ENCODE measurements around the gene KANSL1. TPM values are rescaled to one million over a fixed set of nuclear protein-coding genes. Genes with fewer than 3 reads are reported as not detected.

KANSL1 gene
- polyA plus RNA-seq, 5 donors, result 61.6 to 128 (median 72.8) TPM

DNA sequence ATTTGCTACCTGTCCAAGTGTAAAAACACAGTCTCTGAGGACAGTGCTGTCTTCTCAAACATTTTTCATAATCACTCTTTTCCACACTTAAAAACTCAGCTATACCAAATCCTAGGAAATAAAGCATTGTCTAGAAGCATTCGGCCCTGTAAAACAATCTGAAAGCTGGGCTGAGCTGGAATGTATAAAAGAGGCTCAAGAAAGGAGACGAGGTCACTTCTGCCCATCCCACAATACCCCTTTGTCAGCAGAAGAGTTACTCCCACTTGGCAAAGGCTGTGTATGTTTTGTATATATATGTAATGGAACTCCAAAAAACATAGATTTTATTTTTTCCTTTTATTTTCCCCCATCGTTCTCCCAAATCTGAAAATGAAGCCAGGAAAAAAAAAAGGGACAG is 150.3 kb downstream of the KANSL1 start:
- DNase-seq, result no peak

DNA sequence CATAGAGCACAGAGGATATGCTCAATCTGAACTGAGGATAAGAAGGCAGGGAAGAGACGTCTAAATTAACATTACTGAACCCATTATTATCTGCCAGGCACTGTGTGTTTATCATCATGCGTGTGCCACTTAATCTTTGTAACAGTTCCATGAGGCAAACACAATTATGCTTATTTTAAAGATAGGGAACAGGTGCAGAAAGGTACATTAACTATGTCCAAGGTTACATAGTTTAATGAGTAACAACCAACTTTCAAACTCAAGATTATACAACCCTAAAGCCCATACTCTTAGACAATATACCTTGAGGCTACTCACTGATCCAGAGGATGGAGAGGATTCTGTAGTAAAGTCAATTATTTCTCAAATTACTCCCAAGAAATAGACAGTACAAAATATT is 151.0 kb downstream of the KANSL1 start:
- no peak for DNase-seq

DNA sequence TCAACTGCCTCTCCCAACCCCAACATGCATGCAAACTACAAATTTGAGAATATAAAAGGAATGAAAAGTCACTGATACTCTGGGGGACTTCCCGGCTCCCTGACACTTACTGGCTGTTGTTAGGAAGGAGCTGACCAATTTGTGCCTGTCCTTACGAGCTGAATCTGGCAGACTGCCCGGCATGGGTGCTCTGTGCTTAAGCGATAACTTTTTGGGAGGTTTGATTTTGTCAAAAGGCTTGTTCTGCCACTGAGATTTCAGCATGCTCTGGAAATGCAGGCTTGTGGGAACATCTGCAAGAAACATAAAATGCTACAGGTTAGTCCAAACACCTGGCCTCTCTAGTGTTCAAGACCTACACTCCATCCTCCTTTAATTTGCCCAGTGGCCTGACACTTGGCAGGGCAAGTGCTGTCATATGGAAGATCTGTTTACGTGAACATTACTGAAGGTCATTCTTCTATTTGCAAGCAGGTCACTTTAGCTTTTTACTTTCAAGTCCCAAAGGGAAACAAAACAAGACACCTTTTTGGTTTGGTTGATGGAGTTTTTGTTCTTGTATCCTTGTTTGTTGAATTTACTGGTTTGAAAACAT is 153.5 kb downstream of the KANSL1 start:
- DNase-seq, result no peak

DNA sequence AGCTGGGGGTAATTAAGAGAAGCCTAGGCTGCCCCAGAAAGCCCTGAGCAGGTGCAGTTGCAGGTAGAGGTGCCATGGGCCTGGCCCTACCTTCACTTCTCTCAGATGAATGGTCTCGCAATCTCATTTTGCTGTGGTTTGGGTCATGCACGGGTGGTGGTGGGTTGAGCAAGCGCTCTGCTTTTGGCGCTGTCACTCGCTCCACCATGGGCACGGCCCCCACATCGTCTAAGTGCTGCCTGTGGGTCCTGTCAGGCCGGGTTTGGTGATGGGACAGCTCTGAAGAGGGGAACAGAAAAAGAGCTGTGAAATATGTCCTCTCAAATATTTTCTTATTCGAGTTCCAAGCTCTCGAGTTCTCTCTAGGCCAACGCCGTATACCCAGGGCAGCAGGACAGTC is 154.3 kb downstream of the KANSL1 start:
- no peak for DNase-seq

DNA sequence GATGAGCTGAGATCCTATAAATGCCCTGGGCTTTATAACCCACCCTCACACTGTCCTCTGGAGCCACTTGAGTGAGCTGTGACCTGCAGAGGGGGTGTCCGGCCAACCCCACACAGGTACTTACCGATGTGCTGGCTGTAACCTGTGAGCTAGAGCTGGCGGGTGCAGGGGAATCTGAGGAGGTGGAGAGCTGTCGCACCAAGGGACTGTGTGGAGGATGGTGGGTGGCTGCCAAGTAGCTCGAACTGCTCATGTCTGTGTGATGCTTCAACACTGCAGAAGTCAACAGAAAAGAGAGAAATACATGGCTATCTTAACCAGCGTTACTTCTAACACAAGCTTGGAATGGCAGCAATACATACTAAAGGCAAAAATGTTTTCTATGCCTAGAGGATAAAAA is 154.8 kb downstream of the KANSL1 start:
- DNase-seq, result no peak

DNA sequence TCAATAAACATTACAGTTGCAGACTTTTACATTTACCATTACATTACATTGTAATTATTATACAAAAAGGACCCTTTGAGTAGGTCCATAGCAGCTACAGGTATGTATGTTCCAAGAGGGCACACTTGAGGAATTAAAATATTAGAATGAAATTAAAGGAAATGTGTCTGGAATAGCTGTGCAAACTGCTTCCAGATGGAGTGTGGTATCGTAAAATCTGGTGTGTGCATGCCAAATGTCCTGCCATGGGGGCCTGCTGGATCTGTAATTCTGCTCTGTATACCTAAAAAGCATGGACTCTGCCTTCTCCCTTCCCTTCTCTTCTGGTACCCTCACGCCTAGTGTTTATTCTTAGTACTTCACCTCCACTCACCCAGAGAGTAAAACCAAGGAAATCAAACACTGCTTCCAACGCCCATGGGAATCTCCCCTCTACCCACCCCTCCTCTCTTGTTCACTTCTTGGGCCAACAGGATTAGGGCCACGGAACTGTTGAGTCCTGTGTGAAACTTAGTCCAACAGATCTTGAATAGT is 155.4 kb downstream of the KANSL1 start:
- DNase-seq, result no peak

DNA sequence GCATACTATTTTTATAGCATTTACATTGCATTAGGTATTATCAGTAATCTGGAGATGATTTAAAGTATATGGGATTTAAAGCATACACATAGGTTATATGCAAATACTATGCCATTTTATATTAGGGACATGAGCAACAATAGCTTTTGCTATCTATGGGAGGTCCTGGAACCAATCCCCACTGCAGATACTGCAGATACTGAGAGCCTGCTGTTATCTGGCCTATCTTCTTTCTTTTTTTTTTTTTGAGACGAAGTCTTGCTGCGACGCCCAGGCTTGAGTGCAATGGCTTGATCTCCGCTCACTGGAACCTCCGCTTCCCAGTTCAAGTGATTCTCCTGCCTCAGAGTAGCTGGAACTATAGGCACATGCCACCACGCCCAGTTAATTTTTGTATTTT is 156.7 kb downstream of the KANSL1 start:
- no peak for DNase-seq

DNA sequence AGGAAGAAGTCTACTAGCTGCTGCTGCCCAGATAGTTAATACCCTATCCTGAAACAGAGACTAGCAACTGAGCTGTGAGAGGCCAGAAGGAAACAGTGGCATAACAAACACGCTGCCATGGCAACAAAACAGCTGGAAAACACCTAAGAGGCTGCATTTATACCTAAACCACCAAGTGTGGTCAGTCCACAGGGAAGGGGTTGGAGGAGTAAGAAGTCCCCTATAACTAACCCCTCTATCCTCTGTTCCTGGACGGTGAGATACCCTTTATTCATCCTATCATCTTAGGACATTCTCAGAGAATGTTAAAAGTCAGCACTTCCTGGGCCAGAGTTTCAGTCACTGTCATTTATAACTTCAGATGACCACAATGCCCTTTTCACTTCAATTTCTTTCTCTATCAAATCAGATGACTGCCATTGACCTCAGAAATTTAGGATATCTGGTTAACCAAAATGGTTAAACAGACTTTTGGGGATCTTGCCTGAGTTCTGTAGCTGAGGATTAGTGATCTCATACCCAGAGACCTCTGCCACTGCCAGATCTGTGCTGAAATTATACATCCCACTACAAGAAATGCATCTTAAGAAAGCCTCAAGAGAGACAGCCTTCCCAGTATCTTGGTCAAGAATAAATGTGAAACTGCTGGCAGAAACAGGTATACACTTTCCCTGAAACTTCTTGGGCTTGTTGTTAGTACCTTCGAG is 158.0 kb downstream of the KANSL1 start:
- DNase-seq, result no peak

DNA sequence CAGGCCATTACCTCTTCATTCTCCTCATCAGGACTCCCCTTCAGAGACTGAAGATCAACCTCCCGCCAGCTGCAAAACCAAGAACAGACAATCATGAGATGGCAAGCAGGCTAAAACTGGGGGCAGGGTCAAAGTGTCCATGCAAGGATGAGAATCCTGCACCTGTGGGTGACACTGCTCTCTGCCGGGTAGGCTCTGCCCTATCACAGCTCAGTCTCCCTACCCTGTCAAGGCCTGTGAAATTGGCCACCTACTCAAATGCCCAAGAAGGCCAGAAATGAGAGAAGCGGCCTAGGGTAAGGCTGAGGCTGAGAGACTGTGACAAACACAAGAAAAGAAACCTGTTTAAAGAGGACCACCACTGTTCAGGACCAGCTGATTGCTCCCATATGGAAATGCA is 159.8 kb downstream of the KANSL1 start:
- no peak for DNase-seq

DNA sequence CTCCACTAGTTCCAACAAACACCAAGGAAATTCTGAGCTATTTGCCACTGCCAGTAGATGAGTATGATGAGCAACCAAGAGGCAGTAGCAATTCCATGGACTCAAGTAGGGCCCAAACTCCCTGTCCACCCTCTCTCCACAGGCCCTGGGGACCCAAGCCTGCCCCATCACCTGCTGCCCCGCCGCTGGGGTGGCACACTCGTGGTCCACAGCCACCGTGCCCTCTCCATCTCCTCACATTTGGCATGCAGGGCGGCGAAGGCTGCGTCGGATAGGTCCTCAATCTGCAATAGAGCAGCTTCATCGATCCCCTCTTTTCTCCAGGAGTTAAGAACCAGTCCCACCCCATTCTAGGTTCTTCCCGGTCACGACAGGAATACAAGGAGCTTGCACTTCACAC is 160.3 kb downstream of the KANSL1 start:
- no peak for DNase-seq

DNA sequence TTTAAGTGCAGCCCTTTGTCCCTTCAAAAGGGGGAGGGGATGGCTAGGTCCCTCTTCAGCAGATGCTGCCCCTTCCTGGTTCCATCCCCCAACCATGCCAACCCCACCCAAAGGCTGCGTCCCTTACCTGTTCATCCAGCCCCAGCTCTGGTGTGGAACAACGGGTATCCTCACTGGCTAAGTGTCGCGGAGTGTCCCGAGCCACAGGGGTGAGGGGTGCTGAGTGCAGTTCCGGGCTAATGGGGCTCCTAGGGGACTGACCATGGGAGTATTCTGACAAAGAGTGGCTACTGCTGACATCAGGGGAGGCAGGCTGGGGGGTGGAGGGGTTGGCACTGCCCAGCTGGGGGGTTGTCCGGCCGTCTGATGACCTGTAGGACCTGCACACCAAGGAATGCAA is 161.3 kb downstream of the KANSL1 start:
- DNase-seq, result no peak

DNA sequence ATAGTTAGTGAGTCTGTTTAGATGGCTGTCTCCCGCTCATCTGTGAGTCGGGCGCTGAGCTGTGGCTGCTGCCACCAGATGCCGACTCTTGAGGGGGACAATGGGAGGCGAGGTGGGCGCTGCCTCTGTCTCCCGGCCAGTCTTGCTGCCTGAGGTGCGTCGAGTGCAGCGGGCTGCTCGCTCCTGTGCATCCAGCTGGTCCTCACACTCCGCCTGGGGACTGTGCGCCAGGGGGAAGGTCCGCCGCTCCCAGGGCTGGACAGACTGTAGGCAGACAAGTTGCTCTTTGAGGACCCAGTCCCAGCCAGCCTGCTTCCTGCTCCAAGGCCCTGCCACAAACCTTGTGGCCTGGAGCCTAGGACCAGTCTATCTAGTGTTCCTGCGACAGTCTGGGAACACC is 161.8 kb downstream of the KANSL1 start:
- DNase-seq, result no peak

DNA sequence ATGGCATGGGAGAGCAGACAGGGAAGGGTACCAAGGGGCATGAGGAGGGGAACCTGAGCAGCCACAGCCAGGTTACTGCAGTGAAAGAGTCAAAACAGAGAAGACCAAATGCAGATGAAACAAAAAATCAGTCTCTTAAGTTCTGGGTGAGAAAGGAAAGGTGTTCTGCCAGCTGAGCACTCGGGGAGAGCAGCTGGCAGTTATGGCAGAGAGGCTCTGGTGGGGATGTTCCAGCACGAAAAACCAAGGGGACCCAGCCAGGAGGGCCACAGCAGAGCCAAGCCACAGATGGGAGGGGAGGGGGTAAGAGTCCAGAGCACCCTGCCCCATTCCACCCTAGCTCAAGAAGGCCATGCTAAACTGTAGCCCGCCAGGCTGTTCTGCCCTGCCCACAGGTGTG is 162.5 kb downstream of the KANSL1 start:
- DNase-seq, result no peak

DNA sequence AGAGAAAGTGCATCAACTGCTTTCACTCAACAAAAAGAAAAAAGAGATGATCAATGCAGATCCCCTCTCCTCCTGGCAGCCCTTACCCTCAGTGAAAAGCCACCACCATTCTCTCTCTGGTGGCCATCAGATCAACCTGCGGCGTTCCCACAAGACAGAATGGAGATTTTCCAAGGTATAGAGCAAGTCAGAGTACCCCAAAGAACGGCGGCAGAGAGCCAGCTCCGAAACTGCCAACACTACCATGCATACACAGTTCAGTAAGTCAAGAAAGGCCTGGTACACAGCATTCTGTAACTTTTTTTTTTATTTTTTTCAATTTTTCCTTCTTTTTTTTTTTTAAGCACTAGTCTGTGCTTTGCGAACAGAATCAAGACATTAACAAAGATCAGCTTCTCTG is 163.6 kb downstream of the KANSL1 start:
- no peak for DNase-seq

DNA sequence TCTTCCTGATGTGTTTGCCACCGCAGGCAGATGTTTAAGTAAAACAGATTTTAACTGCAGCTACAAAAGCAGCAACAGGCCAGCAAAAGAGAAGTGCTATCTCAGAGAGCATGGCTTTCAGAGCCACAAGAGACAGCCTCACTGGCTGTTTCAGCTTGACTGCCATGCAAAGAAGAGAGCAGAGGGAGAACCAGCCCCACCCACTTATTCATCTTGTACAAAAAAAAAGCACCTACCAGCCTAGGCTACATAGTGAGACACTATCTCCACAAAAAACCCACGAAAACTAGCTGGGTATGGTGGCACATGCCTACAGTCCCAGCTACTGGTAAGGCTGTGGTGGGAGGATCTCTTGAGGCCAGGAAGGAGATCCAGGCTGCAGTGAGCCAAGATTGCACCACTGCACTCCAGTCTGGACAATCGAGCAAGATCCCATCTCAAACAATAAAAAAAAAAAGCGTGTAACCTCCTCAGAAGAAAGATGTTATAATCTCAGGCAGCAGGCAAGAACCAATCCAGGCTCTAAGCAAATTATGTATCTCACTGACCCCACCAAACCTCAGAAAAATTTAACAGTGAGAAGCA is 164.2 kb downstream of the KANSL1 start:
- no peak for DNase-seq

DNA sequence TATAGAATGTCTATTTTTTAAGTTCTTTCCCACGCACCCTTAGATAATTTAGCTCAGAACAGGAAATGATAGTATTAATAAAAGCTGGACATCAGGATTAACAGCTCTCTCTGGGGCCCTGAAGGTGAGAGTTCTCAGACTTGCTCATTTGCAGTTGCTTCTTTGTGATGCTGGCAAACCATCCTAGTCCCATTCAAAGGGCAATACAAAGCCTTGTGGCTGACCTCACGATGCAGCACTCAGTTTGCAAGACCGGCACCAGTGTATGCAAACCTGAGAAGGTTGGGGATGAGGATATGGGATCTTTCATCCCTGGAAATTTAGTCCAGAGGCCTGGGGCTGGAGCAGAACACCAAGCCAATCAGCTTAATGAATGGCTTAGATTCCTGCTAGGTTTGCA is 164.9 kb downstream of the KANSL1 start:
- no peak for DNase-seq

DNA sequence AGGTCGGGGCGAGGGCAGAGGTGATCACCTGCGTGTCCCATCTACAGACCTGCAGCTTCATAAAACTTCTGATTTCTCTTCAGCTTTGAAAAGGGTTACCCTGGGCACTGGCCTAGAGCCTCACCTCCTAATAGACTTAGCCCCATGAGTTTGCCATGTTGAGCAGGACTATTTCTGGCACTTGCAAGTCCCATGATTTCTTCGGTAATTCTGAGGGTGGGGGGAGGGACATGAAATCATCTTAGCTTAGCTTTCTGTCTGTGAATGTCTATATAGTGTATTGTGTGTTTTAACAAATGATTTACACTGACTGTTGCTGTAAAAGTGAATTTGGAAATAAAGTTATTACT is 165.3 kb downstream of the KANSL1 start:
- DNase-seq, result no peak

DNA sequence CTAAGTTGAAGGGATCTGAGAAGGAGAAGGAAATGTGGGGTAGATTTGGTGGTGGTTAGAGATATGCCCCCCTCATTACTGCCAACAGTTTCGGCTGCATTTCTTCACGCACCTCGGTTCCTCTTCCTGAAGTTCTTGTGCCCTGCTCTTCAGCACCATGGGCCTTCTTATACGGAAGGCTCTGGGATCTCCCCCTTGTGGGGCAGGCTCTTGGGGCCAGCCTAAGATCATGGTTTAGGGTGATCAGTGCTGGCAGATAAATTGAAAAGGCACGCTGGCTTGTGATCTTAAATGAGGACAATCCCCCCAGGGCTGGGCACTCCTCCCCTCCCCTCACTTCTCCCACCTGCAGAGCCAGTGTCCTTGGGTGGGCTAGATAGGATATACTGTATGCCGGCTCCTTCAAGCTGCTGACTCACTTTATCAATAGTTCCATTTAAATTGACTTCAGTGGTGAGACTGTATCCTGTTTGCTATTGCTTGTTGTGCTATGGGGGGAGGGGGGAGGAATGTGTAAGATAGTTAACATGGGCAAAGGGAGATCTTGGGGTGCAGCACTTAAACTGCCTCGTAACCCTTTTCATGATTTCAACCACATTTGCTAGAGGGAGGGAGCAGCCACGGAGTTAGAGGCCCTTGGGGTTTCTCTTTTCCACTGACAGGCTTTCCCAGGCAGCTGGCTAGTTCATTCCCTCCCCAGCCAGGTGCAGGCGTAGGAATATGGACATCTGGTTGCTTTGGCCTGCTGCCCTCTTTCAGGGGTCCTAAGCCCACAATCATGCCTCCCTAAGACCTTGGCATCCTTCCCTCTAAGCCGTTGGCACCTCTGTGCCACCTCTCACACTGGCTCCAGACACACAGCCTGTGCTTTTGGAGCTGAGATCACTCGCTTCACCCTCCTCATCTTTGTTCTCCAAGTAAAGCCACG is 165.9 kb downstream of the KANSL1 start:
- DNase-seq, result no peak

DNA sequence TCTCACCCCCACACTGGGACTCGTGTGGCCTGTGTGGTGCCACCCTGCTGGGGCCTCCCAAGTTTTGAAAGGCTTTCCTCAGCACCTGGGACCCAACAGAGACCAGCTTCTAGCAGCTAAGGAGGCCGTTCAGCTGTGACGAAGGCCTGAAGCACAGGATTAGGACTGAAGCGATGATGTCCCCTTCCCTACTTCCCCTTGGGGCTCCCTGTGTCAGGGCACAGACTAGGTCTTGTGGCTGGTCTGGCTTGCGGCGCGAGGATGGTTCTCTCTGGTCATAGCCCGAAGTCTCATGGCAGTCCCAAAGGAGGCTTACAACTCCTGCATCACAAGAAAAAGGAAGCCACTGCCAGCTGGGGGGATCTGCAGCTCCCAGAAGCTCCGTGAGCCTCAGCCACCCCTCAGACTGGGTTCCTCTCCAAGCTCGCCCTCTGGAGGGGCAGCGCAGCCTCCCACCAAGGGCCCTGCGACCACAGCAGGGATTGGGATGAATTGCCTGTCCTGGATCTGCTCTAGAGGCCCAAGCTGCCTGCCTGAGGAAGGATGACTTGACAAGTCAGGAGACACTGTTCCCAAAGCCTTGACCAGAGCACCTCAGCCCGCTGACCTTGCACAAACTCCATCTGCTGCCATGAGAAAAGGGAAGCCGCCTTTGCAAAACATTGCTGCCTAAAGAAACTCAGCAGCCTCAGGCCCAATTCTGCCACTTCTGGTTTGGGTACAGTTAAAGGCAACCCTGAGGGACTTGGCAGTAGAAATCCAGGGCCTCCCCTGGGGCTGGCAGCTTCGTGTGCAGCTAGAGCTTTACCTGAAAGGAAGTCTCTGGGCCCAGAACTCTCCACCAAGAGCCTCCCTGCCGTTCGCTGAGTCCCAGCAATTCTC is 166.8 kb downstream of the KANSL1 start:
- DNase-seq, result no peak

DNA sequence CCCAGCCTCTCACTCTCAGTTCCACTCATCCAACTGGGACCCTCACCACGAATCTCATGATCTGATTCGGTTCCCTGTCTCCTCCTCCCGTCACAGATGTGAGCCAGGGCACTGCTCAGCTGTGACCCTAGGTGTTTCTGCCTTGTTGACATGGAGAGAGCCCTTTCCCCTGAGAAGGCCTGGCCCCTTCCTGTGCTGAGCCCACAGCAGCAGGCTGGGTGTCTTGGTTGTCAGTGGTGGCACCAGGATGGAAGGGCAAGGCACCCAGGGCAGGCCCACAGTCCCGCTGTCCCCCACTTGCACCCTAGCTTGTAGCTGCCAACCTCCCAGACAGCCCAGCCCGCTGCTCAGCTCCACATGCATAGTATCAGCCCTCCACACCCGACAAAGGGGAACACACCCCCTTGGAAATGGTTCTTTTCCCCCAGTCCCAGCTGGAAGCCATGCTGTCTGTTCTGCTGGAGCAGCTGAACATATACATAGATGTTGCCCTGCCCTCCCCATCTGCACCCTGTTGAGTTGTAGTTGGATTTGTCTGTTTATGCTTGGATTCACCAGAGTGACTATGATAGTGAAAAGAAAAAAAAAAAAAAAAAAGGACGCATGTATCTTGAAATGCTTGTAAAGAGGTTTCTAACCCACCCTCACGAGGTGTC is 167.6 kb downstream of the KANSL1 start:
- no peak for DNase-seq

DNA sequence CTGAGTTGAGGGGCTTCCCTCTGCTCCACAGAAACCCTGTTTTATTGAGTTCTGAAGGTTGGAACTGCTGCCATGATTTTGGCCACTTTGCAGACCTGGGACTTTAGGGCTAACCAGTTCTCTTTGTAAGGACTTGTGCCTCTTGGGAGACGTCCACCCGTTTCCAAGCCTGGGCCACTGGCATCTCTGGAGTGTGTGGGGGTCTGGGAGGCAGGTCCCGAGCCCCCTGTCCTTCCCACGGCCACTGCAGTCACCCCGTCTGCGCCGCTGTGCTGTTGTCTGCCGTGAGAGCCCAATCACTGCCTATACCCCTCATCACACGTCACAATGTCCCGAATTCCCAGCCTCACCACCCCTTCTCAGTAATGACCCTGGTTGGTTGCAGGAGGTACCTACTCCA is 168.2 kb downstream of the KANSL1 start:
- no peak for DNase-seq

All from right lung (tissue), 5 donors.